HT-29 (cell line): ENCODE measurements around the gene PPP3R2. TPM values are rescaled to one million over a fixed set of nuclear protein-coding genes. Genes with fewer than 3 reads are reported as not detected.

ENCODE experiments used
- total RNA-seq: library from RNA; depleted of rRNA; stranded (reverse); fragments of >200 nt; shearing (Covaris generic); gene quantifications from 2 replicates; pipeline ENCODE4 v1.2.3, GENCODE V29; 2014; rRNA removed

Gene PPP3R2
- total RNA-seq, 1 experiment from 2014 or later, result not detected

Other genes starting within 250 kb of the PPP3R2 start
- gene BAAT, start 210.0 kb downstream of the PPP3R2 start, total RNA-seq, result 0.28 and 0.57 TPM in 2 replicates
- 7.4 and 10.4 TPM in 2 replicates for gene MRPL50, start 196.4 kb downstream of the PPP3R2 start, total RNA-seq
- 2.0 and 2.1 TPM in 2 replicates for gene ZNF189, start 196.1 kb downstream of the PPP3R2 start, total RNA-seq
- gene ALDOB, start 159.2 kb downstream of the PPP3R2 start, total RNA-seq, result 0.16 TPM in 1 of 2 replicates, not detected in the other
- gene RNF20, start 61.1 kb downstream of the PPP3R2 start, total RNA-seq, result 5.0 and 6.1 TPM in 2 replicates
- not detected in 2 replicates for gene GRIN3A, start 143.7 kb upstream of the PPP3R2 start, total RNA-seq